Measurements from ENCODE around the gene WWC1.
"Not testable (repeated sequence)": the region's sequence is repeated elsewhere in the genome, so short reads cannot be mapped to it uniquely, and the experiment has no call there.

Gene WWC1

GRCh38 chr5:168308976-168309598, 17.6 kb downstream of the WWC1 start:
- no peak for DNase-seq (ENCODE audit: low read depth)

DNA sequence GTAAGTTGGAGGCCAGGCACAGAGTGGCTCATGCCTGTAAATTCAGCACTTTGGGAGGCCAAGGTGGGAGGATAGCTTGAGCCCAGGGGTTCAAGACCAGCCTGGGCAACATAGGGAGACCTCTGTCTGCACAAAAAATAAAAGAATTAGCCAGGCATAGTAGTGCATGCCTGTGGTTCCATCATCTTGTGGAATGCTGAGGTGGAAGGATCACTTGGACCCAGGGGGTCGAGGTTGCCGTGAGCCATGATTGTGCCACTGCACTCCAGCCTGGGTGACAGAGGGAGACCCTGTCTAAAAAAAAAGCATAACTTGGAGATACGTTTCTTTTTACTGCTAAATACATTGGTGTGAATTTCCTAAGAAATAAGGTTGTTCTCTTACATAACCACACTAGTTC, 19.1 kb downstream of the WWC1 start:
- DNase-seq (ENCODE audit: low read depth), result not testable (repeated sequence)

- DNase-seq (ENCODE audit: low read depth), result no peak
Observed at GRCh38 chr5:168311061-168311566, 19.7 kb downstream of the WWC1 start.

DNA sequence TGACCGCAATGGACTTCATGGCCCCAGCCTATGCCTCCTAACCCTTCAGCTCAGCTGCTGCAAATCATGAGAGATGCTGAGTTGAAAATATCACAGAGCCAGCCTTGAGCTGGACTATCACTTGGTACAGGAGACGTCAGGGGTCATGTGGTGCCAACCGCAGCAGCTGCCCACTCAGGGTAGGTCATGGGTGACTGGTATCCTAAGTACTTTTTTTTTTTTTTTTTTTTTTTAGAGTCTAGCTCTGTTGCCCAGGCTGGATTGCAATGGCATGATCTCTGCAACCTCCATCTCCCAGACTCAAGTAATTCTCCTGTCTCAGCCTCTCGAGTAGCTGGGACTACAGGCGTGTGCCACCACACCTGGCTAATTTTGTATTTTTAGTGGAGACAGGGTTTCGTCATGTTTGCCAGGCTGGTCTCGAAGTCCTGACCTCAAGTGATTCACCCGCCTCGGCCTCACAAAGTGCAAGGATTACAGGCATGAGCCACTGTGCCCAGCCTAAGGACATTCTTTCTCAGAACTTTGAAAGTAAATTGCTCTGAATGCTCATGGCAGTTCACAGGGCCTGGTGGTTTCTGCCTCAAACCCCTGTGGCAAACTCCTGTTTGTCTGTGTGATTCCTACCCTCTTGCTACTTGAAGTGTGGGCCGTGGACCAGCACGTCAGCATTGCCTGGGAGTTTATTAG, 21.3 kb downstream of the WWC1 start:
- no peak for DNase-seq (ENCODE audit: low read depth)

- DNase-seq (ENCODE audit: low read depth), result no peak
Observed at GRCh38 chr5:168313596-168314204, 22.3 kb downstream of the WWC1 start.

DNA sequence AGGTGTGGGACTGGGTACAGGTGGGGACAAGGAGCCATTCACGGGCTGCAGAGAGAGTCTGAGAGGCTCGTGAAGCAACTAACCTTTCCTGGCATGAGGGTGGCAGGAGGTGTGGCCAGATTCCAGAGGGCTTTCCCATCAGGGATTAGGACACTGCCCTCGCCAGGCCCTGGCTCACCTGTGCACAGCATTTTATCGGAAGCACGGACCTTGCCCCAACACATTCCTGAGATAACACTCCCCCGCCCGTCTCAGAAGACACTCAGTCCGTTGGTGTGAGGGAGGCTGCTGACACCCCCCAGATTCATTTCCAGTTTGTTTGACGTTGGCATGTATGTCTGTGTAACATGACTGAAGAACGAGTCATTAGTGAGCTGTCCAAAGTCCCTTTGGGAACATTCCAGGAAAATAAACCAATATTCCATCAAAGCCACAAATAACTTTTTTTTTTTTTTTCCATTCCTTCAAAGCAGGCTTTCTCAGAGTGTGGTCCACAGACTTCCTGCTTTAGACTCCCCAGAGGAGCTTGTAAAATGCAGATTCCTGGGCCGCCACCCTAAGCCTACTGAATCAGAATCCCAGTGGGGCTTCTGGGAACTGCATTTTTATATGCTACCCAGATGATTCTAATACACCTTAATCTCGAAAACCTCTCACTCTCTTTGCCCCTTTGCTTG, 23.4 kb downstream of the WWC1 start:
- no peak for DNase-seq (ENCODE audit: low read depth)

- DNase-seq (ENCODE audit: low read depth), result no peak
Observed at GRCh38 chr5:168315416-168316138, 24.1 kb downstream of the WWC1 start.

DNA sequence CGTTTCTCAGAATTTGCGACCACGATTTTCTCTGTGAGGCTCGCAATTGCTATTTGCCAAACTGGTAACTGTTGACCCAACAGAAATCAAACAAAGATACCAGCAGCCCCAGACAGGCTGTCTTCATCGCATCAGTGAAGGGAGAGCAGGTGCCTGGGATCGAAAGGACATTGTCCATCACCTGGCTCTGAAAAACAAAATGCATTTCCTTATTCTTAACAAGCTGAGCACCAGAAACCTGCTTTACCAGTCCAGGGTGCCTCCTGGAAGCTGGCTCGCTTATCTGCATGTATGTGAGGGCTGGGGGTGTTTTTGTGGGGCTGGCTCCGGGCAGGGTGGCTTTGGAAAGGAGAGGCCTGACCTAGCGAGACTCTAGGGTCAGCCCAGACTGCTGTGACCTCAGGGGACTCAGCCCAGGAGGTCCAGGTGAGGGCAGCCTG, 24.7 kb downstream of the WWC1 start:
- DNase-seq (ENCODE audit: low read depth), result no peak

GRCh38 chr5:168317096-168317520, 25.7 kb downstream of the WWC1 start:
- DNase-seq (ENCODE audit: low read depth), result no peak

GRCh38 chr5:168317521-168318147, 26.2 kb downstream of the WWC1 start:
- DNase-seq (ENCODE audit: low read depth), result no peak

DNA sequence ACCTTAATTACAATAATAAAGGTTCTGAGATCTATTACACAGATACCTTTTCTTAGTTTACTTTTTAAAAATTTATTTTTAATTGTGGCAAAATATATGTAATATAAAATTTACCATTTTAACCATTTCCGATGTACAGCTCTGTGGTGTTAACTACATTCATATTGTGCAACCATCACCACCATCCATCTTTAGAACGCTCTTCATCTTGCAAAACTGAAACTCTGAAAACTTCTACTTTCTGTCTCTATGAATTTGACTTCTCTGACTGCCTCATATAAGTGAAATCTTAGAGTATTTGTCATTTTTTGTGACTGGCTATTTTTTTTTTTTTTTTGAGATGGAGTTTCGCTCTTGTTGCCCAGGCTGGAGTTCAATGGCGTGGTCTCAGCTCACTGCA, 26.8 kb downstream of the WWC1 start:
- DNase-seq (ENCODE audit: low read depth), result no peak

GRCh38 chr5:168319774-168320173, 28.3 kb downstream of the WWC1 start:
- DNase-seq (ENCODE audit: low read depth), result no peak

GRCh38 chr5:168320805-168321204, 29.4 kb downstream of the WWC1 start:
- no peak for DNase-seq (ENCODE audit: low read depth)

- DNase-seq (ENCODE audit: low read depth), result no peak
Observed at GRCh38 chr5:168324859-168325630, 33.6 kb downstream of the WWC1 start.

DNA sequence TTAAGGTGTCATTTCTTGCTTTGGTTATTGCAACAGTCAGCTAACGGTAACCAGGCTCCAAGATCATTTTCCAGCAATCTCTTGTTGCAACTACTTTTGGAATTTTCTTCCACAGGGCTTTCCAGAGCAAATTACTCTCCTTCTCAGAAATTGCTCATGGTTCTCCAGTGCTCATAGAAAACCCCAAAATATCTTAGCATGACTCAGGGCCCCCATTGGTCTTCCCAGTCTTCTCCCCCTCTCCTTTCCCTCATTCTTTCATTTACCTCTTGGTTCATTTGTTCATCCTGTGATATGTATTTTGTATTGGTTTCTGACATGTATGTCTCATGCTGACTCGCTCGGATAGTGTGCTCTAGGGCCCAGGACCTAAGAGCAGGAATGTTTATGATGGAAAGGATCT, 35.6 kb downstream of the WWC1 start:
- no peak for DNase-seq (ENCODE audit: low read depth)

- DNase-seq (ENCODE audit: low read depth), result no peak
Observed at GRCh38 chr5:168327451-168327850, 36.0 kb downstream of the WWC1 start.

DNA sequence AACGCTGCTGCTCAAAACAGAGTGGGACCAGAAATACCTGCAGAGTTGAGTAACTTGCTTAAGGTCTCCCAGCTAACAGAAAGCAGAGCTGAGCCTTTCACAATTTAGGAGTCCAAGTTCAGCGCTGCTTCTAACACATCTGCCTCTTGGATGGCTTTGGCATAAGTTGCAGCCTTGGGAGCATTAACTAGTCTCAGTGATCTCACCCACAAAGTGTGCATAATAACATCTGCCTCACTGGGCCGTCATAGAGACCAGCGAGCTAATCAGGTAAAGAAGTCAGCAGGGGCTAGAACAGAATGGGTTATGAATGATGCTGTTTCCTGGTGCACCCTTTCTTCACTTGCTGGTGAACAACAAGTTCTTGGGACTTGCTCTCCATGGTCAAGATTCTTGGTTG, 36.5 kb downstream of the WWC1 start:
- DNase-seq (ENCODE audit: low read depth), result no peak

- DNase-seq (ENCODE audit: low read depth), result no peak
Observed at GRCh38 chr5:168328814-168329213, 37.4 kb downstream of the WWC1 start.

DNA sequence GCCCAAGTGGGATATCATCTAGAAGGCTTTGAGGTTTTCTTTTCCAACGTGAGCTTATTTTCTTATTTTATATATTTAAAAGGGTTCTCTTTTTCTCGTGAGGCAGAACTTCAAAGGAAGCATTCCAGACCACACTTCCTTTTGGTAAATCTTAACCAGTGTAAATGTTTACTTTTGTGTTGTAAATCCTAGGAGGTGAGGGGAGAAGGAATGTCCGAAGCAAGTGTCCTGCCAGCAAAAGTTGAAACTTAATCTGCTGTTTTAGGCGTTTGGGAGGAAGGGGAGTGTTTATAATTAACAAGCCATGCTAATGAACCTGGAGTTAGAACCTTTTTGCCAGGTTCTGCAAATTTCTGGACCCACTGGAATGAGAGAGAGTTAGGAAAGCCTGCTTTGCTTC, 37.9 kb downstream of the WWC1 start:
- DNase-seq (ENCODE audit: low read depth), result no peak

GRCh38 chr5:168332042-168332441, 40.6 kb downstream of the WWC1 start:
- DNase-seq (ENCODE audit: low read depth), result no peak

GRCh38 chr5:168334280-168334679, 42.8 kb downstream of the WWC1 start:
- DNase-seq (ENCODE audit: low read depth), result no peak
